Measurements from ENCODE around the gene ADCY7.

- no peak for TF ChIP-seq CTCF (IDR thresholded peaks at IDR 0.05; ENCODE audit: low read depth, low read length)
- no peak for TF ChIP-seq POLR2A (IDR thresholded peaks at IDR 0.05; ENCODE audit: extremely low read depth, insufficient read length)
- no peak for TF ChIP-seq MAX (IDR thresholded peaks at IDR 0.05; ENCODE audit: low read depth, low read length)
Observed at GRCh38 chr16:50269769-50270509, 3.6 kb downstream of the ADCY7 start.
